Measurements from ENCODE around the gene C9orf152. TPM values are rescaled to one million over a fixed set of nuclear protein-coding genes. Genes with fewer than 3 reads are reported as not detected.

The C9orf152 gene
- total RNA-seq, 1 experiment from 2014 or later, result not detected

DNA sequence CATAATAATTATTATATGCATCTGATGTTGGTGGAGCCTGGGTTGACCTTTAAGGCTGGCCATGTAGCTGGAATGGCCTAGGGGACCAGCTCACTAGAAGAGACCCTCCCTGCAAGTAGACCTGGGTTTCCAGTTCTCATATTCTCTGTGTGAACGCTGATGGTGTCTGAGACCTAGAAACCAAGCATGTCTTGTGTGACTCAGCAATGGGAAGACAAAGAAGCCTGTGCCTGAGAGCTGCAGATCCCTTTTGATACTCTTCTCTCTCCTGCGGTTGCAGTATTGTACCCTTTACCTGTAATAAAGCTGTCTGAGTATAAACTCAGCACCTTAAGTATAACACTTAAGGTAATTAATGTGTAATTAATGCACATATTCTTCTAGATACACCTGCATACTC lies 22.2 kb downstream of the C9orf152 start:
- H3K9me3 ChIP-seq (ENCODE audit: low read depth, low read length, poor library complexity, severe bottlenecking), result no peaks in the 10 kb centered on the region
- no peaks in the 10 kb centered on the region for H3K36me3 ChIP-seq (ENCODE audit: insufficient read depth, low read length, poor library complexity, severe bottlenecking)
- no peak overlapping the region for H3K27ac ChIP-seq (ENCODE audit: low read depth, low read length, poor library complexity, severe bottlenecking)
- no peaks in the 10 kb centered on the region for H3K4me1 ChIP-seq (ENCODE audit: insufficient read depth, low read length, poor library complexity, severe bottlenecking)
- no peak for DNase-seq (ENCODE audit: low spot score)
- ChIA-PET POLR2A (ENCODE audit: low non-redundant PET) (no interaction called here), CTCF (no interaction called here)
- intact Hi-C loops (cut with micrococcal nuclease; ENCODE audit: unreplicated experiment), result no loop called here
- H3K4me3 ChIP-seq (ENCODE audit: low read depth, low read length, poor library complexity, severe bottlenecking), result no peak overlapping the region
- H3K27me3 ChIP-seq (replicated peaks; ENCODE audit: insufficient read depth, low read depth, low read length, poor library complexity), result no peaks in the 10 kb centered on the region
- TF ChIP-seq, protein P1, sequence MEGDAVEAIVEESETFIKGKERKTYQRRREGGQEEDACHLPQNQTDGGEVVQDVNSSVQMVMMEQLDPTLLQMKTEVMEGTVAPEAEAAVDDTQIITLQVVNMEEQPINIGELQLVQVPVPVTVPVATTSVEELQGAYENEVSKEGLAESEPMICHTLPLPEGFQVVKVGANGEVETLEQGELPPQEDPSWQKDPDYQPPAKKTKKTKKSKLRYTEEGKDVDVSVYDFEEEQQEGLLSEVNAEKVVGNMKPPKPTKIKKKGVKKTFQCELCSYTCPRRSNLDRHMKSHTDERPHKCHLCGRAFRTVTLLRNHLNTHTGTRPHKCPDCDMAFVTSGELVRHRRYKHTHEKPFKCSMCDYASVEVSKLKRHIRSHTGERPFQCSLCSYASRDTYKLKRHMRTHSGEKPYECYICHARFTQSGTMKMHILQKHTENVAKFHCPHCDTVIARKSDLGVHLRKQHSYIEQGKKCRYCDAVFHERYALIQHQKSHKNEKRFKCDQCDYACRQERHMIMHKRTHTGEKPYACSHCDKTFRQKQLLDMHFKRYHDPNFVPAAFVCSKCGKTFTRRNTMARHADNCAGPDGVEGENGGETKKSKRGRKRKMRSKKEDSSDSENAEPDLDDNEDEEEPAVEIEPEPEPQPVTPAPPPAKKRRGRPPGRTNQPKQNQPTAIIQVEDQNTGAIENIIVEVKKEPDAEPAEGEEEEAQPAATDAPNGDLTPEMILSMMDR (conservative IDR thresholded peaks at IDR 0.05; ENCODE audit: low read depth, low read length), result no peak
- no peak for TF ChIP-seq EZH2 (IDR thresholded peaks at IDR 0.05; ENCODE audit: borderline replicate concordance, low read depth, low read length, poor library complexity, severe bottlenecking)
- BruUV-seq (replicated peaks), result no TSS peak

- no peak overlapping the region for H3K4me3 ChIP-seq (ENCODE audit: low read depth, low read length, poor library complexity, severe bottlenecking)
- POLR2A ChIA-PET (ENCODE audit: low non-redundant PET), result interaction anchor here (0.6 kb wide), 1 partner anchor 9 kb away, joined by 3 read pairs; no protein-coding TSS in a partner anchor
- intact Hi-C loops (cut with micrococcal nuclease; ENCODE audit: unreplicated experiment), result loop anchor here (2.0 to 5.0 kb wide), 4 partner anchors 34 to 1114 kb away; no protein-coding TSS in a partner anchor
Measured at GRCh38 chr9:110183208-110184145, 24.5 kb downstream of the C9orf152 start.

More at GRCh38 chr9:110183208-110184145, 24.5 kb downstream of the C9orf152 start:
- Histone ChIP-seq H3K27ac (ENCODE audit: low read depth, low read length, poor library complexity, severe bottlenecking) (no peak overlapping the region), H3K27me3 (replicated peaks; ENCODE audit: insufficient read depth, low read depth, low read length, poor library complexity) (no peaks in the 10 kb centered on the region), H3K4me1 (ENCODE audit: insufficient read depth, low read length, poor library complexity, severe bottlenecking) (no peaks in the 10 kb centered on the region), H3K9me3 (ENCODE audit: low read depth, low read length, poor library complexity, severe bottlenecking) (no peaks in the 10 kb centered on the region), H3K36me3 (ENCODE audit: insufficient read depth, low read length, poor library complexity, severe bottlenecking) (no peaks in the 10 kb centered on the region)
- no peak for TF ChIP-seq EZH2 (IDR thresholded peaks at IDR 0.05; ENCODE audit: borderline replicate concordance, low read depth, low read length, poor library complexity, severe bottlenecking)
- TF ChIP-seq, protein P1 (conservative IDR thresholded peaks at IDR 0.05; ENCODE audit: low read depth, low read length), result peak; percentile 75
- no TSS peak for BruUV-seq (replicated peaks)
- peak; percentile 78 for DNase-seq (ENCODE audit: low spot score)
- CTCF ChIA-PET, result interaction anchor here (0.5 to 1.7 kb wide), 4 partner anchors 34 to 1884 kb away, joined by 3 to 12 read pairs (median 6); no protein-coding TSS in a partner anchor

Data from A673 (cell line).